Activated T-cell treated with anti-CD3 and anti-CD28 coated beads, Interleukin-2, amount 50 U/mL, for 24 hours (primary cell): ENCODE data around the gene FAM47E.
"Not testable (repeated sequence)": the region's sequence is repeated elsewhere in the genome, so short reads cannot be mapped to it uniquely, and the experiment has no call there.

ENCODE experiments used
- DNase-seq: peaks from one replicate; pipeline ENCODE4 v3.0.0-alpha.2; 2020
- H3K27ac Mint-ChIP-seq: 2 replicates; pipeline ENCODE4 v1.8.0; 2020; ENCODE audit warnings: mild to moderate bottlenecking, mixed read lengths
- H3K27me3 Mint-ChIP-seq: 2 replicates; pipeline ENCODE4 v1.8.0; 2020; ENCODE audit warnings: mixed read lengths
- H3K36me3 Mint-ChIP-seq: 2 replicates; pipeline ENCODE4 v1.8.0; 2020; ENCODE audit warnings: low read depth, mixed read lengths
- H3K4me1 Mint-ChIP-seq: 2 replicates; pipeline ENCODE4 v1.8.0; 2020; ENCODE audit warnings: low read depth, mixed read lengths
- H3K4me3 Mint-ChIP-seq: 2 replicates; pipeline ENCODE4 v1.8.0; 2020; ENCODE audit warnings: mild to moderate bottlenecking, moderate library complexity, mixed read lengths
- H3K9me3 Mint-ChIP-seq: 2 replicates; pipeline ENCODE4 v1.8.0; 2020; ENCODE audit warnings: mixed read lengths

Gene FAM47E

GRCh38 chr4:76238701-76239100 lies 12.8 kb upstream of the FAM47E start:
- H3K27me3 Mint-ChIP-seq: peaks cover 11% of the 10 kb centered on the region

GRCh38 chr4:76240236-76240635 lies 11.3 kb upstream of the FAM47E start:
- Mint-ChIP-seq H3K27ac (no peak overlapping the region), H3K27me3 (peaks cover 21% of the 10 kb centered on the region), H3K4me3 (no peak overlapping the region), H3K36me3 (no peaks in the 10 kb centered on the region), H3K9me3 (peaks cover 26% of the 10 kb centered on the region), H3K4me1 (no peaks in the 10 kb centered on the region)
- DNase-seq: no peak

More at GRCh38 chr4:76238701-76239100, 12.8 kb upstream of the FAM47E start:
- no peak for DNase-seq
- H3K9me3 Mint-ChIP-seq: peaks cover 26% of the 10 kb centered on the region
- no peak overlapping the region for H3K4me3 Mint-ChIP-seq
- H3K27ac Mint-ChIP-seq: no peak overlapping the region
- no peaks in the 10 kb centered on the region for H3K4me1 Mint-ChIP-seq
- no peaks in the 10 kb centered on the region for H3K36me3 Mint-ChIP-seq

- H3K27ac Mint-ChIP-seq, H3K36me3 Mint-ChIP-seq, DNase-seq, H3K4me3 Mint-ChIP-seq, H3K4me1 Mint-ChIP-seq: not testable (repeated sequence)
- peaks cover 38% of the 10 kb centered on the region for H3K27me3 Mint-ChIP-seq
- H3K9me3 Mint-ChIP-seq: peaks cover 20% of the 10 kb centered on the region
Observed at GRCh38 chr4:76243877-76244276, 7.6 kb upstream of the FAM47E start.

GRCh38 chr4:76246025-76246424 lies 5.5 kb upstream of the FAM47E start:
- no peak overlapping the region for H3K4me3 Mint-ChIP-seq
- H3K9me3 Mint-ChIP-seq: peaks cover 3% of the 10 kb centered on the region
- peaks cover 4% of the 10 kb centered on the region for H3K4me1 Mint-ChIP-seq
- H3K27me3 Mint-ChIP-seq: peaks cover 54% of the 10 kb centered on the region
- H3K36me3 Mint-ChIP-seq: no peaks in the 10 kb centered on the region
- no peak for DNase-seq
- H3K27ac Mint-ChIP-seq: no peak overlapping the region

GRCh38 chr4:76246852-76247251 lies 4.7 kb upstream of the FAM47E start:
- Mint-ChIP-seq H3K4me1 (peaks cover 8% of the 10 kb centered on the region), H3K9me3 (no peaks in the 10 kb centered on the region), H3K27me3 (peaks cover 60% of the 10 kb centered on the region), H3K36me3 (no peaks in the 10 kb centered on the region), H3K4me3 (no peak overlapping the region), H3K27ac (no peak overlapping the region)
- no peak for DNase-seq

- Mint-ChIP-seq H3K27me3 (peaks cover 70% of the 10 kb centered on the region), H3K36me3 (no peaks in the 10 kb centered on the region), H3K4me1 (peaks cover 8% of the 10 kb centered on the region), H3K9me3 (no peaks in the 10 kb centered on the region), H3K27ac (no peak overlapping the region), H3K4me3 (peak overlapping the region; percentile 72)
- no peak for DNase-seq
Observed at GRCh38 chr4:76250962-76251361, 559 bp upstream of the FAM47E start.

- H3K27ac Mint-ChIP-seq: no peak overlapping the region
- no peaks in the 10 kb centered on the region for H3K9me3 Mint-ChIP-seq
- H3K27me3 Mint-ChIP-seq: peaks cover 71% of the 10 kb centered on the region
- H3K4me1 Mint-ChIP-seq: peaks cover 8% of the 10 kb centered on the region
- H3K36me3 Mint-ChIP-seq: no peaks in the 10 kb centered on the region
- H3K4me3 Mint-ChIP-seq: no peak overlapping the region
- DNase-seq: no peak
Observed at GRCh38 chr4:76252271-76252653, 741 bp downstream of the FAM47E start.

GRCh38 chr4:76253511-76253910 lies 2.0 kb downstream of the FAM47E start:
- Mint-ChIP-seq H3K4me3 (no peak overlapping the region), H3K9me3 (no peaks in the 10 kb centered on the region), H3K27ac (no peak overlapping the region), H3K27me3 (peaks cover 63% of the 10 kb centered on the region), H3K4me1 (peaks cover 8% of the 10 kb centered on the region), H3K36me3 (no peaks in the 10 kb centered on the region)
- DNase-seq: no peak

GRCh38 chr4:76256032-76256431 lies 4.5 kb downstream of the FAM47E start:
- Mint-ChIP-seq H3K4me1 (peaks cover 4% of the 10 kb centered on the region), H3K27ac (no peak overlapping the region), H3K9me3 (no peaks in the 10 kb centered on the region), H3K36me3 (no peaks in the 10 kb centered on the region), H3K4me3 (no peak overlapping the region), H3K27me3 (peaks cover 47% of the 10 kb centered on the region)
- DNase-seq: no peak

GRCh38 chr4:76256968-76257367 lies 5.4 kb downstream of the FAM47E start:
- H3K36me3 Mint-ChIP-seq: no peaks in the 10 kb centered on the region
- peaks cover 42% of the 10 kb centered on the region for H3K27me3 Mint-ChIP-seq
- no peaks in the 10 kb centered on the region for H3K4me1 Mint-ChIP-seq
- DNase-seq: no peak
- no peaks in the 10 kb centered on the region for H3K9me3 Mint-ChIP-seq
- H3K27ac Mint-ChIP-seq: no peak overlapping the region
- H3K4me3 Mint-ChIP-seq: no peak overlapping the region

GRCh38 chr4:76257824-76258223 lies 6.3 kb downstream of the FAM47E start:
- peaks cover 34% of the 10 kb centered on the region for H3K27me3 Mint-ChIP-seq
- no peak overlapping the region for H3K4me3 Mint-ChIP-seq
- H3K4me1 Mint-ChIP-seq: no peaks in the 10 kb centered on the region
- no peaks in the 10 kb centered on the region for H3K36me3 Mint-ChIP-seq
- DNase-seq: no peak
- H3K9me3 Mint-ChIP-seq: no peaks in the 10 kb centered on the region
- H3K27ac Mint-ChIP-seq: no peak overlapping the region

GRCh38 chr4:76260571-76260970 lies 9.1 kb downstream of the FAM47E start:
- Mint-ChIP-seq H3K4me3 (no peak overlapping the region), H3K4me1 (no peaks in the 10 kb centered on the region), H3K27me3 (peaks cover 13% of the 10 kb centered on the region), H3K36me3 (no peaks in the 10 kb centered on the region), H3K9me3 (no peaks in the 10 kb centered on the region), H3K27ac (no peak overlapping the region)
- no peak for DNase-seq

GRCh38 chr4:76265631-76266218 lies 14.2 kb downstream of the FAM47E start:
- Mint-ChIP-seq H3K36me3 (no peaks in the 10 kb centered on the region), H3K4me1 (no peaks in the 10 kb centered on the region), H3K27me3 (peaks cover 2% of the 10 kb centered on the region), H3K4me3 (no peak overlapping the region), H3K9me3 (no peaks in the 10 kb centered on the region), H3K27ac (no peak overlapping the region)
- DNase-seq: no peak

GRCh38 chr4:76266627-76267026 lies 15.1 kb downstream of the FAM47E start:
- H3K4me1 Mint-ChIP-seq: no peaks in the 10 kb centered on the region
- H3K36me3 Mint-ChIP-seq: no peaks in the 10 kb centered on the region
- H3K4me3 Mint-ChIP-seq: no peak overlapping the region
- no peaks in the 10 kb centered on the region for H3K9me3 Mint-ChIP-seq
- H3K27ac Mint-ChIP-seq: no peak overlapping the region
- H3K27me3 Mint-ChIP-seq: peaks cover 6% of the 10 kb centered on the region
- no peak for DNase-seq

GRCh38 chr4:76267811-76268210 lies 16.3 kb downstream of the FAM47E start:
- DNase-seq: no peak
- Mint-ChIP-seq H3K9me3 (no peaks in the 10 kb centered on the region), H3K4me1 (no peaks in the 10 kb centered on the region), H3K36me3 (no peaks in the 10 kb centered on the region), H3K27me3 (peaks cover 4% of the 10 kb centered on the region), H3K27ac (no peak overlapping the region), H3K4me3 (no peak overlapping the region)
